ENCODE results near the gene DTWD1. TPM values are rescaled to one million over a fixed set of nuclear protein-coding genes. Genes with fewer than 3 reads are reported as not detected.
A peak's percentile ranks its signal among the peaks of the same experiment; 100 is the strongest.
"Not testable (repeated sequence)": the region's sequence is repeated elsewhere in the genome, so short reads cannot be mapped to it uniquely, and the experiment has no call there.

Gene DTWD1
- total RNA-seq (ENCODE audit: low replicate concordance) = 12.5 and 47.0 TPM in 2 replicates

DNA sequence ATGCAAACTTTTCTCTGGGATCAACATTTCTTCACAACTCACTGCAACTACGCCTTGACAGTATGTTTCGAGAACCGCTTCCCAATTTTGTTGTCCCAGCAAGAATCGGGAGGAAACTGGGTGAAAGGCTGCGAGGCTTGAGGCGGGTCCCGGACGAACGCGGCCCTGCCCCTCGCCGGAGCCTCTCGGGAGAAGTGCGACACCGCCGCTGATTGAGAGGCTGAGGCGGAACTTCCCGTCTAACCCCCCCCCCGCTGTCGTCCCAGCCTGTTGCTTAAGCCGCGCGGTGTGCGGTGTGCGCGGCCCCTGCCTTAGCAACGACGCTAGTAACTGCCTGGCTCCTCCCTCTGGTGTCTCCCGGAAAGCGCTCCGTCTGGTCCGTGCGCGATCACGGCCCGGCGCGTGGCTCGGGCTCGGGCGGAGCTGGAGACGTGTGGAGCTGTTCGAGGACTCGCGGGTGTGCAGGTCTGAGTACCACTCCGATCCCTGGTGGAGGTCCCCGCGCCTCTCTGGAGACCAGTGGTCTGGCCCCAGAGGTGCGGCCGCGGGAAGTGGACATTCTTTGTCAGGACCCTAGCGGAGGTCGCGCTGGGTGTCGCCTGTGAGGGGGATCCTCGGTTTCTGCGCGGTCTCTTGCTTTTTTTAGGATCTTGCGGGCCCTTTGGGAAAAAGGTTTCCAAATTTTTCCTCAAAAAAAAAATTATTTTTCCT is at the start of gene DTWD1, which contains the start of gene FAM227B:
TSS of gene DTWD1 (plus strand) at position 391 of the 711 bp plus-strand sequence. CDS start 4,120 bp downstream, outside the sequence.
TSS of gene FAM227B (minus strand) at position 161 of the 711 bp plus-strand sequence. CDS start 5,647 bp downstream, outside the sequence.
- peak within 1 kb of the TSS; percentile 81 for H3K4me3 ChIP-seq (ENCODE audit: low read depth, low read length)
- no peak for TF ChIP-seq CTCF (IDR thresholded peaks at IDR 0.05; ENCODE audit: insufficient read depth, low read length)
- peak; percentile 99 for DNase-seq (ENCODE audit: low read depth)

GRCh38 chr15:49573421-49573820 is 47.4 kb upstream of the DTWD1 start:
- H3K4me3 ChIP-seq (ENCODE audit: low read depth, low read length) = no peak overlapping the region
- no peak for TF ChIP-seq CTCF (IDR thresholded peaks at IDR 0.05; ENCODE audit: insufficient read depth, low read length)
- DNase-seq (ENCODE audit: low read depth) = no peak

- no peak for TF ChIP-seq CTCF (IDR thresholded peaks at IDR 0.05; ENCODE audit: insufficient read depth, low read length)
- peak; percentile 3 for DNase-seq (ENCODE audit: low read depth)
- no peak overlapping the region for H3K4me3 ChIP-seq (ENCODE audit: low read depth, low read length)
These were observed 31.8 kb upstream of the DTWD1 start for GRCh38 chr15:49589030-49589429.

DNA sequence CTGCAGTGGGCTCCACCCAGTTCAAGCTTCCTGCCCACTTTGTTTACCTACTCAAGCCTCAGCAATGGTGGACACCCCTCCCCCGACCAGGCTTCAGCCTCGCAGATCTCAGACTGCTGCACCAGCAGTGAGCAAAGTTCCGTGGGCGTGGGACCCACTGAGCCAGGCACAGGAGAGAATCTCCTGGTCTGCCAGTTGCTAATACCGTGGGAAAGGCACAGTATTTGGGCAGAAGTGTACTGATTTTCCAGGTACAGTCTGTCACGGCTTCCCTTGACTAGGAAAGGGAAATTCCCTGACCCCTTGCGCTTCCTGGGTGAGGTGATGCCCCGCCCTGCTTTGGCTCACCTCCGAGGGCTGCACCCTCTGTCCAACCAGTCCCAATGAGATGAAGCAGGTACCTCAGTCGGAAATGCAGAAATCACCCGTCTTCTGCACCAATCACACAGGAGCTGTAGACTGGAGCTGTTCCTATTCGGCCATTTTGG is 28.0 kb upstream of the DTWD1 start:
- not testable (repeated sequence) for H3K4me3 ChIP-seq (ENCODE audit: low read depth, low read length); DNase-seq (ENCODE audit: low read depth)

GRCh38 chr15:49604625-49605409 is 16.0 kb upstream of the DTWD1 start:
- H3K4me3 ChIP-seq (ENCODE audit: low read depth, low read length) = no peak overlapping the region
- no peak for DNase-seq (ENCODE audit: low read depth)
- TF ChIP-seq CTCF (IDR thresholded peaks at IDR 0.05; ENCODE audit: insufficient read depth, low read length) = no peak

GRCh38 chr15:49605588-49605987 is 15.3 kb upstream of the DTWD1 start:
- no peak for TF ChIP-seq CTCF (IDR thresholded peaks at IDR 0.05; ENCODE audit: insufficient read depth, low read length)
- no peak for DNase-seq (ENCODE audit: low read depth)
- no peak overlapping the region for H3K4me3 ChIP-seq (ENCODE audit: low read depth, low read length)

- no peak for DNase-seq (ENCODE audit: low read depth)
- H3K4me3 ChIP-seq (ENCODE audit: low read depth, low read length) = no peak overlapping the region
- TF ChIP-seq CTCF (IDR thresholded peaks at IDR 0.05; ENCODE audit: insufficient read depth, low read length) = peak; percentile 29
These were observed 14.3 kb upstream of the DTWD1 start for GRCh38 chr15:49606594-49606993.

Measured in fibroblast of the aortic adventitia (primary cell).